ENCODE data around the gene PRRG3.

Gene PRRG3

GRCh38 chrX:151708821-151709220, 13.6 kb downstream of the PRRG3 start:
- no peak for DNase-seq (ENCODE audit: low spot score)

GRCh38 chrX:151710457-151710856, 15.2 kb downstream of the PRRG3 start:
- DNase-seq (ENCODE audit: low spot score) = no peak

GRCh38 chrX:151711154-151711553, 15.9 kb downstream of the PRRG3 start:
- no peak for DNase-seq (ENCODE audit: low spot score)

GRCh38 chrX:151711787-151712186, 16.5 kb downstream of the PRRG3 start:
- no peak for DNase-seq (ENCODE audit: low spot score)

- no peak for DNase-seq (ENCODE audit: low spot score)
Measured at GRCh38 chrX:151712253-151712652, 17.0 kb downstream of the PRRG3 start.

GRCh38 chrX:151713849-151714248, 18.6 kb downstream of the PRRG3 start:
- peak; percentile 64 for DNase-seq (ENCODE audit: low spot score)

GRCh38 chrX:151714362-151714761, 19.1 kb downstream of the PRRG3 start:
- DNase-seq (ENCODE audit: low spot score) = no peak

GRCh38 chrX:151715752-151716151, 20.5 kb downstream of the PRRG3 start, which contains the start of gene FATE1:
TSS of gene FATE1 (plus strand) at chrX:151716035. CDS start at chrX:151716120, 85 bp downstream.
- no peak for DNase-seq (ENCODE audit: low spot score)

- peak; percentile 68 for DNase-seq (ENCODE audit: low spot score)
Measured at GRCh38 chrX:151722241-151722846, 27.1 kb downstream of the PRRG3 start.

- no peak for DNase-seq (ENCODE audit: low spot score)
Measured at GRCh38 chrX:151723156-151723760, 28.0 kb downstream of the PRRG3 start.

- no peak for DNase-seq (ENCODE audit: low spot score)
Measured at GRCh38 chrX:151724563-151725337, 29.5 kb downstream of the PRRG3 start.

GRCh38 chrX:151725338-151725614, 30.0 kb downstream of the PRRG3 start:
- no peak for DNase-seq (ENCODE audit: low spot score)

- no peak for DNase-seq (ENCODE audit: low spot score)
Measured at GRCh38 chrX:151726751-151727150, 31.5 kb downstream of the PRRG3 start.

GRCh38 chrX:151727346-151727745, 32.1 kb downstream of the PRRG3 start:
- no peak for DNase-seq (ENCODE audit: low spot score)

GRCh38 chrX:151729056-151729725, 33.9 kb downstream of the PRRG3 start:
- DNase-seq (ENCODE audit: low spot score) = no peak

GRCh38 chrX:151734446-151734845, 39.2 kb downstream of the PRRG3 start, which contains the start of gene CNGA2:
TSS of gene CNGA2 (plus strand) at chrX:151734746. CDS start at chrX:151738484, 3,738 bp downstream.
- no peak for DNase-seq (ENCODE audit: low spot score)

GRCh38 chrX:151735219-151735618, 40.0 kb downstream of the PRRG3 start:
- no peak for DNase-seq (ENCODE audit: low spot score)

- no peak for DNase-seq (ENCODE audit: low spot score)
Measured at GRCh38 chrX:151736685-151737084, 41.4 kb downstream of the PRRG3 start.

GRCh38 chrX:151737494-151737893, 42.2 kb downstream of the PRRG3 start:
- no peak for DNase-seq (ENCODE audit: low spot score)

GRCh38 chrX:151738751-151739150, 43.5 kb downstream of the PRRG3 start:
- DNase-seq (ENCODE audit: low spot score) = no peak

- DNase-seq (ENCODE audit: low spot score) = no peak
Measured at GRCh38 chrX:151741606-151742005, 46.3 kb downstream of the PRRG3 start.

GRCh38 chrX:151742311-151742710, 47.1 kb downstream of the PRRG3 start:
- no peak for DNase-seq (ENCODE audit: low spot score)

Data from iPS-NIHi11 (cell line).